NOMO-1 (cell line): ENCODE measurements around the gene CCDC60.

ENCODE experiments used
- DNase-seq, 2 experiments: peaks; one replicate each; lab custom pipeline; 2025; ENCODE audit not compliant: unreplicated experiment in 2 of 2; lab: John Stamatoyannopoulos, UW

CCDC60 gene

DNA sequence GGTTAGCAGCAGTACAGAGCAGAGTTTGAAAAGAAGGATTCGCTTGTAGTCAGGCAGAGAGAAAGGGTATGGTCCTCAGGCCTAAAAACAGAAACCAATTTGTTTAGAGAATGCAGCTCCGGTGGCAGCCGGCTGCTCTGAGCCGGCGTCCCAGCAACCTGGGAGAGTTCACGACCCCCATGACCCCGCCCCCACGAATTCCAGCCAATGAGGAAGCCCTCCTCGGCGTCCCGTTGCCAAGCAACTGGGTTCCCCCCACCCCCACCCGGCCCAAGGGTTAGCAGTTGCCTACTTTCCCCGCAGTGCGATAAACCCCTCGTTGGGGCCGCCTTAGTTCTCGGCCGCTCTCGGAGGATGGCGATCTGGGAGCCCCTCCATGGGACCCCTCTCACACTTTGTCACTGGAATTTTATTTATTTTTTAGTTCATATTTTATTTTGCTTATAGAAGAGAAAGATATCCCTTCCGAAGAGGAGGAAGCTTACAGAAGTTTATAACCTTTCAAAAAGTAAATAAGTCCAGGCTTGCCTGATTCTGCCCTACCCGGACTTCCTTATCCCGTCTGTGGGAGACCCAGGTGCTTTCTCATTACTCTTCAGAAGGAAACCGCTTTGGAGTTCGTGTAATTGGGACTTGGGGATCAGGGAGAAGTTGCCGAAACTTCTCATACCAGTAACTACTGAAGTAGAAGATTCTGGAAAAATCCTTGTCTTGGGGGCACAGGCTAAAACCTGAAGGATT lies at the start of gene CCDC60:
Gene CCDC60 (plus strand): TSS at position 300 of the 741 bp plus-strand sequence. CDS start 448 bp downstream, outside the sequence.
- no peak for DNase-seq

GRCh38 chr12:119288576-119288975 lies 46.0 kb upstream of the CCDC60 start:
- DNase-seq: no peak

GRCh38 chr12:119292893-119293630 lies 41.5 kb upstream of the CCDC60 start:
- DNase-seq: no peak

DNA sequence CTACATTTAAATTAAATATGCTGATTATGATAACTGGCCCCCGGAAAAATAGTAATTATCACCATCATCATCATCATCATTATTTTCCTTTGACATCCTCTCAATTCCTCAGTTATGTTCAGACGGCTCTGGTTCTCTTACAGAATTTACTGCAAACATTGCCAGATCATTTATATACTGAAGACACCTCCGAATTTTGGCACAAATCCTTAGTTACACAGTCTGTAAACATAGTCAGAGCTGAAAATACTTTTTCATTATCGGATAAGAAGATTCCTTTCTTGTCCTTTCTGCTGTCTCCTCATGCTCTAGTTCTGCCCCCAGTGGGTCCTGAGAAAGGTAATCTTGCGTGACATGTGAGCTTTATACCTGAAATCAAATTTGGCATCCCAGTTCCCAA lies 40.3 kb upstream of the CCDC60 start:
- no peak for DNase-seq

- no peak for DNase-seq
Measured at GRCh38 chr12:119296535-119296934, 38.0 kb upstream of the CCDC60 start.

DNA sequence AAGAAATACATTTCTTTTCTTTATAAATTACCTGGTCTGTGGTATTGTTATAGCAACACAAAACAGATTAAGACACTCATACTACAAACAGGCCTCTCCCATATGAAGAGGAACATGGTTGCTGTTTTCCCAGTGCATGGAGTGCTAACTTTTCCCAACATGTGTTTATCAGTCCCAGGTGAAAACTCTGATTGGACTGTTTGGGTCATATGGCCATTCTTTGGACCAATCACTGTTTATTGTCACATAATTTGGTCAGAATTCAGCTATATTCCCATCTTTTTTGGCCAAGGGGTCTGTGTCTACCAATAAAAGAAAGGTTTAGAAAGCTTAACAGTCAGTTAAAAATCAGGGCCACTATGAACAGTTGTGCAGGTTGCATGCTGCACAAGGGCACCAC lies 35.4 kb upstream of the CCDC60 start:
- DNase-seq: no peak

DNA sequence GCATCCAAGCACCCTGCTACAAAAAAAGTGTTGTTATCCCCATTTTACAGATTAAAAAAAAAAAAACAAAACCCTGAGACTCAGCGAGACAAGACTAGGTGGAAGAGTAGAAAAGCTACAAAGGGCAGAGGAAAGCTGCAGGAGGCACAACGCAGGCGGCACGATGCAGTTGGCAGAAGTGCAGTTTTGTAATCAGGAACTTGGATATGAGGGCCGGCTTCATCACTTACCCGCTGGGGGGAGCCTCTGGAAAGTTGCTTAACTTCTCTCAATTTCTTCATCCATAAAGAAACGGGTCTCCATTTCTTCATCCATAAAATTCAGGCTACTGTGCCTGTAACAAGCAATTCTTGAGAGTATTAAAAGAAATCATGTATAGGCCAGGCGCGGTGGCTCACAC lies 33.1 kb upstream of the CCDC60 start:
- DNase-seq: peak in 1 of 2 experiments; percentile 1

DNA sequence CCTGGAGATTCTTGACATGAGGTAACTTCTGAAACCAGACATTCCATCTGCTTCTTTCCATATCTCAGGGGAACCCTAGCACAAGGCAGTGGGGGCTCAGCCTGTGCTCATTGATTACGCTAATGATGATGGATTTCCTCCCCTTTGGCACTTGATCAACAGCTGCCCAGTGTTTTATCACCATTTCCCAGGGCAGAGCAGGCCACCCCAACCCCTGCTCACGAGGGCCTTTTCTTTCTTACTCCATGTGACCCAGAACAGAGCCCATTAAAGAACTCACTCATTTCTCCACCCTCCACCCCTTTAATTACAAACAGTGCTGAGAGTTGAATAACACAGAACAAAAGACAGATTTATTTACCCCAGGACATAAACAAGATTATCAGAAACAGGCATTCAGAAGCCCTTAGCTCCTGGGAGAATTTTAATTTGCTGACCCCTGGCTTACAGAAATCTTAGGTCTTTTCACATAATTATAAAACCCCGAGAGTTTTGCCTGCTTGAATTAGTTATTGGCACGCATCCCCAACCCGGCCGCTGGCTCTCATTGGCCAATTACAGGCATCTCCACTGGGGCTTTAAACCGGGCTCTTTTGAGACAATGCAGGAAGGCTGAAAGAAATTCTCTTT lies 32.0 kb upstream of the CCDC60 start:
- DNase-seq: no peak

GRCh38 chr12:119306593-119306992 lies 27.9 kb upstream of the CCDC60 start:
- DNase-seq: no peak

- no peak for DNase-seq
Measured at GRCh38 chr12:119307747-119308146, 26.8 kb upstream of the CCDC60 start.

DNA sequence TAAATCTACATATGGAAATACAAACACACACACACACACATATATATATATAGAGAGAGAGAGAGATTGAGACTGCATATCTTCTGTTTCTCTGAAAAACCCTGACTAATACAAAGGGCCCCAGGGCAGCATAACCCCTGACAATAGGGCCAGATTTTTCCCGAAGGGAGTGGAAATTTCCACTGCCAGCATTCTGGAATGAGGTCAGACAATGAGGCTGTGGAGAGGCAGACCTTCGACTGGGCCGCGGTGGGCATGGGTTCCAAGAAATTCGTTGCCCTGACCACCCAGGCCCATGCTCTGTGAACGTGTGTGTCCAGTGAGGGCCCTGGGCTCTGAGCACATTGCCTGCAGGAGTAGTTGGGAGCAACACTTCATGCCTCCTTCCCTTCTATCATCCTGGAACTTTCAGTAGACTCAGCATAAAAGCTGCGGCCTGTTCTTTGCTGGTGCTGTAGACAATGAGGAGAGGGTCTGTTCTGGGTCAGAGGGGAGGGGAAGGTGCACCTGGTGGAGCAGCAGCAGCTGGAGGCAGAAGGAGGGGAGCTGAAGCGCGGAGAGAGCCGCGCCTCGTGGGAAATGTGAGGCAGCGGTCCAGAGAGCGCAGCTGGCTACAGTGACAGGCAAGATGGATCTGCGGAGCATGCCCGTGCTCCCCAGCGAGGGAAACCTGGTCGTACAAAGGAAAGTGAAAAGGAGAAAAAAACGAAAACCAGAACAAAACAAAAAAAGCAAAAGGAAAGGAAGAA lies 25.6 kb upstream of the CCDC60 start:
- DNase-seq: no peak

GRCh38 chr12:119311878-119312277 lies 22.7 kb upstream of the CCDC60 start:
- DNase-seq: no peak

GRCh38 chr12:119312904-119313303 lies 21.6 kb upstream of the CCDC60 start:
- DNase-seq: no peak

DNA sequence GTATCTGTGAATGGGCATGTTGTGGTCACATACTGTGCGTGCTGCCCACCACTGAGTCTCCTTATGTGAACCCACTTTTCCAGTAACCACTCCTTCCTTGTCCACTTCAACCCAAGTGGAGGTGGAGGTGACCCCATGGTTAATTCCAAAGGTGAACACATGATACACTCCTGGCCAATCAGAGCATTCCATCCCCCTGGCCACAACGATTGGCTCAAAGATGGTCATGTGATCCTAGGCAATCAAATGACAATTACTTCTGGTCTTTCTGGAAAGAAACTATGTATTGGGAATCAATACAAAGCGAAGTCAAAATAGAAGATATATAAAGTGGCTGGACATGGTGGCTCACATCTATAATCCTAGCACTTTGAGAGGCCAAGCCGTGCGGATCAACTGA lies 20.2 kb upstream of the CCDC60 start:
- no peak for DNase-seq

- DNase-seq: no peak
Measured at GRCh38 chr12:119319638-119320037, 14.9 kb upstream of the CCDC60 start.

DNA sequence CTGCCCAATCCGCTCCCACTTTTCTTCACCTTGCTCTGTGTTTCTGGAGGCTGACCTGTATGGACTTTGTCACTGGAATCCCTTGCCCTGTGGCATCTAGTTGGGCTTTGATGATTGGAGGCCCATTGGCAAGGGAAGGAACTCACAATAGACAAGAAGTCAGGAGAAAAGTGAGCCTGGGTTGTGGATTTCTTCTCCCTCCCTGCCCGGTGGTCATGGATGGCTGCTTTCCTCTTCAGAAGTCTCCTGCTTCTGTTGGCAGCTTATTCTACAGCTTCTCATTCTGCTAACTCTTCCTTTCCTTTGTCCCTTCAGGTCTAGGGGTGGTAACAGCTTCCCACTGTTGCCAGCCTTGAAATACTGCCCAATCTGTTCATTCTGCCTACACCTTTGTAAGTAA lies 13.9 kb upstream of the CCDC60 start:
- DNase-seq: no peak

GRCh38 chr12:119322301-119322723 lies 12.2 kb upstream of the CCDC60 start:
- DNase-seq: no peak

GRCh38 chr12:119325813-119326212 lies 8.7 kb upstream of the CCDC60 start:
- no peak for DNase-seq

- DNase-seq: no peak
Measured at GRCh38 chr12:119326341-119326740, 8.2 kb upstream of the CCDC60 start.

DNA sequence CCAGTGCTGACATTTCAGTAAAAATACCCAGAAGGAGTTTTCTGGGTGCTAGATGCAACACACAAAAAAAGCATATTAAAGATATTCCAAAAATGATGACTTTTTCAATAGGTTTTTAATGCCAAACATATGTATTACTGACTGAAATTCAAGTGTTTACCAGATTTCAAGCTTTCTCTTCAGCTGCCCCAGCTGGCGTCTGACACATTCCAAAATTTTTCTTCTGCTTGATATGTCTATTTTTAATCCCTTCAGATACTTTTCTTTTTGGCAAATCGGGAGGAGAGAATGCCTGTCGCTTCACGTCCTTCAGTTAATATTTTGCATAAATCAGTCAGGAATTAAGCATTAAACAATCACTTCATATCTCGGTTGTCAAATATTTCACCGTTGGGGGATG lies 7.1 kb upstream of the CCDC60 start:
- DNase-seq: no peak

GRCh38 chr12:119328111-119328510 lies 6.4 kb upstream of the CCDC60 start:
- no peak for DNase-seq
